OCI-LY7 (cell line): Measurements from ENCODE around the gene UGDH. TPM values are rescaled to one million over a fixed set of nuclear protein-coding genes. Genes with fewer than 3 reads are reported as not detected.

Experiments
- BruUV-seq: library from RNA; stranded (reverse); fragments of 400-500 nt; replicated peaks from 2 replicates; lab custom pipeline; 2021; lab: Mats Ljungman, UMichigan
- CTCF ChIA-PET: fragments of 300-600 bp; sonication (Branson Sonifier 250); formaldehyde crosslinking; loops from one replicate; lab custom pipeline; 2022; ENCODE audit warnings: antibody characterized with exemption; ENCODE audit not compliant: unreplicated experiment; lab: Charles Lee
- POLR2A ChIA-PET: fragments of 300-600 bp; sonication (Branson Sonifier 250); formaldehyde crosslinking; loops from one replicate; lab custom pipeline; 2022; ENCODE audit warnings: antibody characterized with exemption; lab: Charles Lee
- DNase-seq: peaks from one replicate; pipeline ENCODE4 v3.0.0-alpha.2; 2015; ENCODE audit warnings: low spot score
- H2AFZ ChIP-seq: fragments of 200-600 bp; sonication (generic), shearing (Covaris generic); 2 replicates; pipeline ENCODE4 v1.6.1; 2014; ENCODE audit warnings: mild to moderate bottlenecking, antibody characterized with exemption, low read length, moderate library complexity
- H3K27ac ChIP-seq: fragments of 200-600 bp; sonication (generic); 2 replicates; pipeline ENCODE4 v1.5.1; 2014; ENCODE audit warnings: mixed run types, low read depth, mild to moderate bottlenecking, moderate library complexity, low read length, inconsistent platforms; ENCODE audit not compliant: poor library complexity, severe bottlenecking
- H3K36me3 ChIP-seq: fragments of 200-600 bp; sonication (generic); 2 replicates; pipeline ENCODE4 v1.6.1; 2014; ENCODE audit warnings: mild to moderate bottlenecking, antibody characterized with exemption, low read length, moderate library complexity, mixed read lengths; ENCODE audit not compliant: insufficient read depth
- H3K4me1 ChIP-seq: fragments of 200-600 bp; sonication (generic); 2 replicates; pipeline ENCODE4 v1.5.1; 2014; ENCODE audit warnings: mild to moderate bottlenecking, low read length; ENCODE audit not compliant: insufficient read depth, poor library complexity, severe bottlenecking
- H3K4me2 ChIP-seq: fragments of 200-600 bp; sonication (generic); 2 replicates; pipeline ENCODE4 v1.6.1; 2014; ENCODE audit warnings: mild to moderate bottlenecking, low read length
- H3K4me3 ChIP-seq: fragments of 200-600 bp; sonication (generic); 2 replicates; pipeline ENCODE4 v1.5.1; 2014; ENCODE audit warnings: mild to moderate bottlenecking, low read depth, low read length; ENCODE audit not compliant: poor library complexity, severe bottlenecking
- H3K79me2 ChIP-seq: fragments of 200-600 bp; sonication (generic); 2 replicates; pipeline ENCODE4 v1.6.1; 2016; ENCODE audit warnings: low read depth, mild to moderate bottlenecking, low read length, moderate library complexity, mixed read lengths; ENCODE audit not compliant: insufficient read depth
- H3K9me2 ChIP-seq: fragments of 200-600 bp; sonication (generic); 2 replicates; pipeline ENCODE4 v1.6.1; 2016; ENCODE audit warnings: mild to moderate bottlenecking, low read length, mixed read lengths; ENCODE audit not compliant: insufficient read depth
- H3K9me3 ChIP-seq: fragments of 200-600 bp; sonication (generic); 2 replicates; pipeline ENCODE4 v1.6.1; 2014; ENCODE audit warnings: mild to moderate bottlenecking, mixed run types, low read length, mixed read lengths
- H4K20me1 ChIP-seq: fragments of 200-600 bp; sonication (generic); 2 replicates; pipeline ENCODE4 v1.6.1; 2014; ENCODE audit warnings: mild to moderate bottlenecking, antibody characterized with exemption, low read length, moderate library complexity, mixed read lengths; ENCODE audit not compliant: insufficient read depth
- EZH2phosphoT487 ChIP-seq: fragments of 200-600 bp; sonication (generic); IDR thresholded peaks from 2 replicates; pipeline ENCODE4 v1.6.1; 2018; ENCODE audit warnings: low read depth, borderline replicate concordance, mild to moderate bottlenecking, mixed run types, antibody characterized with exemption, low read length, moderate library complexity, mixed read lengths
- intact Hi-C: fragments of 100-400 bp; cut with micrococcal nuclease; formaldehyde crosslinking; loops from one replicate; pipeline ENCODE4 v1.10.0; 2022; ENCODE audit not compliant: unreplicated experiment
- total RNA-seq, 2 experiments: library from RNA; depleted of rRNA in 1 of 2; stranded (reverse); fragments of >200 nt in 1 of 2; shearing (Covaris generic) in 1 of 2; gene quantifications; 2 replicates each; pipeline ENCODE4 v1.2.3, GENCODE V29; 2014 to 2022
- TF ChIP-seq, protein P1 (sequence below): fragments of 200-600 bp; sonication (generic); conservative IDR thresholded peaks from 2 replicates; pipeline ENCODE4 v1.5.1; 2014; ENCODE audit warnings: mild to moderate bottlenecking, antibody characterized with exemption, low read length, moderate library complexity, mixed read lengths

Gene UGDH
- total RNA-seq, 2 experiments from 2014 or later: 8.1 to 33.6 TPM

DNA sequence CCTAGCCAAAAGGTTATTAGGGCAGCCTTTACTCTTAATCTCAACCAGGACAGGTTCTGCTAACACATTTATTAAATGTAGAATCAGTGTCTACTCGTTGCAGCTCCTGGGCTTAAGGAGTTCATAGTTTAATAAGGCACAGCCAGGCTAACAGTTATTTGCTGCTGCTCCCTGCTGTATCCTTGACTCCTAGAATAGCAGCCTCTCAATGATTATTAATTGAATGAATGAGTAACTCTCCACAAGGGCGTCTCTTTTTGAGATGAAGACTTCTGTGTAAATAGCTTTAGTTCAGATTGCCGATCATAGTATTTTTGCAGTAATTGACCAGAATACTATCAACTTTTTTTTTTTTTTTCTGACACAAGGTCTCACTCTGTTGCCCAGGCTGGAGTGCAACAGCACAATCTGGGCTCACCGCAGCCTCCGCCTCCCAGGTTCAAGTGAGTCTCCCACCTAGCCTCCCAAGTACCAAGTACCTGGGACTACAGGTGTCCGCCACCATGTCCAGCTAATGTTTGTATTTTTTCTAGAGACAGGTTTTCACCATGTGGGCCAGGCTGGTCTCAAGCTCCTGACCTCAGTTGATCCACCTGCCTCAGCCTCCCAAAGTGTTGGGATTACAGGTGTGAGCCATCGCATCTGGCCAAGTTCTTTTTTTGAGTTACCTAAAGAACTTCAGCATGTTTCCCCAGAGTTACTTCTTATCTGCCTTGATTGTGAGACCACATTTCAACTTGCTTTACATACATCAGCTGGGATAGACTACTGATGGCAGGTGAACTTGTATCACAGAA, 2.9 kb downstream of the UGDH start:
- H3K4me2 ChIP-seq: no peak overlapping the region
- no peak overlapping the region for H2AFZ ChIP-seq
- H3K9me3 ChIP-seq: no peaks in the 10 kb centered on the region
- H3K36me3 ChIP-seq: no peaks in the 10 kb centered on the region
- no peak overlapping the region for H3K4me3 ChIP-seq
- H4K20me1 ChIP-seq: no peaks in the 10 kb centered on the region
- CTCF ChIA-PET: no interaction called here
- peaks cover 16% of the 10 kb centered on the region for H3K4me1 ChIP-seq
- no peak overlapping the region for H3K27ac ChIP-seq
- TF ChIP-seq, protein P1, sequence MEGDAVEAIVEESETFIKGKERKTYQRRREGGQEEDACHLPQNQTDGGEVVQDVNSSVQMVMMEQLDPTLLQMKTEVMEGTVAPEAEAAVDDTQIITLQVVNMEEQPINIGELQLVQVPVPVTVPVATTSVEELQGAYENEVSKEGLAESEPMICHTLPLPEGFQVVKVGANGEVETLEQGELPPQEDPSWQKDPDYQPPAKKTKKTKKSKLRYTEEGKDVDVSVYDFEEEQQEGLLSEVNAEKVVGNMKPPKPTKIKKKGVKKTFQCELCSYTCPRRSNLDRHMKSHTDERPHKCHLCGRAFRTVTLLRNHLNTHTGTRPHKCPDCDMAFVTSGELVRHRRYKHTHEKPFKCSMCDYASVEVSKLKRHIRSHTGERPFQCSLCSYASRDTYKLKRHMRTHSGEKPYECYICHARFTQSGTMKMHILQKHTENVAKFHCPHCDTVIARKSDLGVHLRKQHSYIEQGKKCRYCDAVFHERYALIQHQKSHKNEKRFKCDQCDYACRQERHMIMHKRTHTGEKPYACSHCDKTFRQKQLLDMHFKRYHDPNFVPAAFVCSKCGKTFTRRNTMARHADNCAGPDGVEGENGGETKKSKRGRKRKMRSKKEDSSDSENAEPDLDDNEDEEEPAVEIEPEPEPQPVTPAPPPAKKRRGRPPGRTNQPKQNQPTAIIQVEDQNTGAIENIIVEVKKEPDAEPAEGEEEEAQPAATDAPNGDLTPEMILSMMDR: no peak
- TF ChIP-seq EZH2phosphoT487: no peak
- POLR2A ChIA-PET: interaction anchor here (0.5 to 1.2 kb wide), 5 partner anchors 10 to 432 kb away, joined by 3 to 5 read pairs (median 3); no protein-coding TSS in a partner anchor
- no peak for DNase-seq
- H3K79me2 ChIP-seq: peaks cover 12% of the 10 kb centered on the region; the same call in 1 of the 2 replicates
- intact Hi-C loops: loop anchor here (10.0 kb wide), 1 partner anchor 780 kb away; no protein-coding TSS in a partner anchor
- H3K9me2 ChIP-seq: no peaks in the 10 kb centered on the region
- no TSS peak for BruUV-seq

DNA sequence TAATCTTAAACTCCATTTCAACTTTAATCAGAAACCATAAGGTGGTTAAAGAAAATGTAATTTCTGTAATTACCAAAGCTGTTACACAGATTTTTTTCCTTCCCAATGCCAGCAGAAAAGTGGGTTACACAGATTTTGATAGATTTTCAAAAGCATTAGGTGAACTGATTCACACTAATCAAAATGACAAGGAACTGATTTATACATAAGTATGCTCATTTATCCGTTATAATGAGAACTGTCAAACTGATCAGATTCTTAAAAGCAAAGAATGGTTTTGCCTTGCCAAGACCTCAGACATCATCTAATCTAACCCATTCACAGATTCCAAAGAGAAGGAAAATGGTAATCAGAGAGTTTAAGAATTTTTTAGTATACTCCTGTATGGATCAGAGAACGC, 5.2 kb downstream of the UGDH start:
- CTCF ChIA-PET: no interaction called here
- DNase-seq: no peak
- Histone ChIP-seq H3K9me2 (no peaks in the 10 kb centered on the region), H3K4me2 (no peak overlapping the region), H4K20me1 (no peaks in the 10 kb centered on the region), H3K27ac (no peak overlapping the region), H3K79me2 (peaks cover 12% of the 10 kb centered on the region; the same call in 1 of the 2 replicates), H3K9me3 (no peaks in the 10 kb centered on the region), H3K4me3 (no peak overlapping the region), H2AFZ (no peak overlapping the region), H3K36me3 (peaks cover 13% of the 10 kb centered on the region), H3K4me1 (peaks cover 9% of the 10 kb centered on the region)
- intact Hi-C loops: loop anchor here (10.0 kb wide), 1 partner anchor 783 kb away; no protein-coding TSS in a partner anchor
- no peak for TF ChIP-seq EZH2phosphoT487
- TF ChIP-seq, protein P1: no peak
- BruUV-seq: no TSS peak
- POLR2A ChIA-PET: interaction anchor here (0.7 kb wide), 1 partner anchor 44 kb away, joined by 3 read pairs; no protein-coding TSS in a partner anchor
